ENCODE results near the gene PHYH. TPM values are rescaled to one million over a fixed set of nuclear protein-coding genes. Genes with fewer than 3 reads are reported as not detected.
"Not testable (repeated sequence)": the region's sequence is repeated elsewhere in the genome, so short reads cannot be mapped to it uniquely, and the experiment has no call there.

Gene PHYH
- polyA plus RNA-seq, 4 donors: 23.5 to 184 (median 70.4) TPM

- Histone ChIP-seq H3K9me3 (ENCODE audit: control insufficient read depth in 2 of 2, insufficient read depth in 1 of 2, low read depth in 1 of 2, low read length in 1 of 2) (no peaks in the 10 kb centered on the region), H3K4me3 (ENCODE audit: low read depth in 1 of 3, low read length in 3 of 3) (no peak overlapping the region), H3K27me3 (ENCODE audit: control insufficient read depth in 3 of 3, insufficient read depth in 3 of 3, low read length in 3 of 3) (no peaks in the 10 kb centered on the region), H3K27ac (ENCODE audit: low read depth in 1 of 3, low read length in 2 of 3) (peak overlapping the region in 1 of 3 donors; percentile 14), H3K36me3 (ENCODE audit: control insufficient read depth in 3 of 3, insufficient read depth in 2 of 3, low read depth in 1 of 3, low read length in 3 of 3) (peaks cover 0 to 34% (median 2%) of the 10 kb centered on the region in 3 donors), H3K4me1 (ENCODE audit: control insufficient read depth in 3 of 3, insufficient read depth in 2 of 3, low read depth in 1 of 3, low read length in 2 of 3) (peaks cover 0 to 10% (median 2%) of the 10 kb centered on the region in 3 donors)
- WGBS, 3 donors: 56 to 81% (median 70%) methylated on average over 9 of the region's 9 CpGs
- FAIRE-seq (no peak), DNase-seq (peak in 1 of 2 donors; percentile 20)
Measured at GRCh38 chr10:13340068-13340467, 40.2 kb upstream of the PHYH start.

- Histone ChIP-seq H3K9me3 (ENCODE audit: control insufficient read depth in 2 of 2, insufficient read depth in 1 of 2, low read depth in 1 of 2, low read length in 1 of 2) (no peaks in the 10 kb centered on the region), H3K4me3 (ENCODE audit: low read depth in 1 of 3, low read length in 3 of 3) (no peak overlapping the region), H3K36me3 (ENCODE audit: control insufficient read depth in 3 of 3, insufficient read depth in 2 of 3, low read depth in 1 of 3, low read length in 3 of 3) (peaks cover 0 to 44% (median 2%) of the 10 kb centered on the region in 3 donors), H3K27me3 (ENCODE audit: control insufficient read depth in 3 of 3, insufficient read depth in 3 of 3, low read length in 3 of 3) (no peaks in the 10 kb centered on the region), H3K27ac (ENCODE audit: low read depth in 1 of 3, low read length in 2 of 3) (peak overlapping the region; percentile 12 to 55 (median 43)), H3K4me1 (ENCODE audit: control insufficient read depth in 3 of 3, insufficient read depth in 2 of 3, low read depth in 1 of 3, low read length in 2 of 3) (peaks cover 0 to 10% (median 2%) of the 10 kb centered on the region in 3 donors)
- FAIRE-seq (no peak), DNase-seq (peak in 1 of 2 donors; percentile 10)
- 54 to 76% (median 75%) methylated on average over 10 of the region's 10 CpGs for WGBS, 3 donors
Measured at GRCh38 chr10:13338390-13339110, 38.7 kb upstream of the PHYH start.

- H3K27me3 ChIP-seq (ENCODE audit: control insufficient read depth in 3 of 3, insufficient read depth in 3 of 3, low read length in 3 of 3): no peaks in the 10 kb centered on the region
- H3K4me3 ChIP-seq (ENCODE audit: low read depth in 1 of 3, low read length in 3 of 3): no peak overlapping the region
- peaks cover 0 to 10% (median 2%) of the 10 kb centered on the region in 3 donors for H3K4me1 ChIP-seq (ENCODE audit: control insufficient read depth in 3 of 3, insufficient read depth in 2 of 3, low read depth in 1 of 3, low read length in 2 of 3)
- DNase-seq: peak; percentile 73 to 91
- H3K27ac ChIP-seq (ENCODE audit: low read depth in 1 of 3, low read length in 2 of 3): peak overlapping the region; percentile 18 to 55 (median 43)
- FAIRE-seq: no peak
- no peaks in the 10 kb centered on the region for H3K9me3 ChIP-seq (ENCODE audit: control insufficient read depth in 2 of 2, insufficient read depth in 1 of 2, low read depth in 1 of 2, low read length in 1 of 2)
- peaks cover 0 to 47% (median 2%) of the 10 kb centered on the region in 3 donors for H3K36me3 ChIP-seq (ENCODE audit: control insufficient read depth in 3 of 3, insufficient read depth in 2 of 3, low read depth in 1 of 3, low read length in 3 of 3)
- 18 to 57% (median 41%) methylated on average over 6 of the region's 6 CpGs for WGBS, 3 donors
Measured at GRCh38 chr10:13337827-13338196, 37.9 kb upstream of the PHYH start.

GRCh38 chr10:13337128-13337826, 37.4 kb upstream of the PHYH start:
- Histone ChIP-seq H3K4me1 (ENCODE audit: control insufficient read depth in 3 of 3, insufficient read depth in 2 of 3, low read depth in 1 of 3, low read length in 2 of 3) (peaks cover 0 to 10% (median 2%) of the 10 kb centered on the region in 3 donors), H3K27ac (ENCODE audit: low read depth in 1 of 3, low read length in 2 of 3) (peak overlapping the region; percentile 18 to 55 (median 43)), H3K9me3 (ENCODE audit: control insufficient read depth in 2 of 2, insufficient read depth in 1 of 2, low read depth in 1 of 2, low read length in 1 of 2) (no peaks in the 10 kb centered on the region), H3K27me3 (ENCODE audit: control insufficient read depth in 3 of 3, insufficient read depth in 3 of 3, low read length in 3 of 3) (no peaks in the 10 kb centered on the region), H3K4me3 (ENCODE audit: low read depth in 1 of 3, low read length in 3 of 3) (no peak overlapping the region), H3K36me3 (ENCODE audit: control insufficient read depth in 3 of 3, insufficient read depth in 2 of 3, low read depth in 1 of 3, low read length in 3 of 3) (peaks cover 0 to 49% (median 2%) of the 10 kb centered on the region in 3 donors)
- WGBS, 3 donors: 34 to 70% (median 51%) methylated on average over 4 of the region's 4 CpGs
- DNase-seq (no peak), FAIRE-seq (no peak)

GRCh38 chr10:13335881-13336280, 36.0 kb upstream of the PHYH start:
- 83 to 92% (median 87%) methylated on average over 9 of the region's 9 CpGs for WGBS, 3 donors
- no peaks in the 10 kb centered on the region for H3K27me3 ChIP-seq (ENCODE audit: control insufficient read depth in 3 of 3, insufficient read depth in 3 of 3, low read length in 3 of 3)
- no peak overlapping the region for H3K4me3 ChIP-seq (ENCODE audit: low read depth in 1 of 3, low read length in 3 of 3)
- no peak overlapping the region for H3K27ac ChIP-seq (ENCODE audit: low read depth in 1 of 3, low read length in 2 of 3)
- H3K36me3 ChIP-seq (ENCODE audit: control insufficient read depth in 3 of 3, insufficient read depth in 2 of 3, low read depth in 1 of 3, low read length in 3 of 3): peaks cover 6 to 50% (median 8%) of the 10 kb centered on the region in 3 donors
- DNase-seq (no peak), FAIRE-seq (no peak)
- peaks cover 0 to 10% (median 2%) of the 10 kb centered on the region in 3 donors for H3K4me1 ChIP-seq (ENCODE audit: control insufficient read depth in 3 of 3, insufficient read depth in 2 of 3, low read depth in 1 of 3, low read length in 2 of 3)
- no peaks in the 10 kb centered on the region for H3K9me3 ChIP-seq (ENCODE audit: control insufficient read depth in 2 of 2, insufficient read depth in 1 of 2, low read depth in 1 of 2, low read length in 1 of 2)

GRCh38 chr10:13334556-13334955, 34.7 kb upstream of the PHYH start:
- Histone ChIP-seq H3K9me3 (ENCODE audit: control insufficient read depth in 2 of 2, insufficient read depth in 1 of 2, low read depth in 1 of 2, low read length in 1 of 2) (no peaks in the 10 kb centered on the region), H3K27me3 (ENCODE audit: control insufficient read depth in 3 of 3, insufficient read depth in 3 of 3, low read length in 3 of 3) (no peaks in the 10 kb centered on the region), H3K4me1 (ENCODE audit: control insufficient read depth in 3 of 3, insufficient read depth in 2 of 3, low read depth in 1 of 3, low read length in 2 of 3) (peaks cover 0 to 10% (median 2%) of the 10 kb centered on the region in 3 donors), H3K27ac (ENCODE audit: low read depth in 1 of 3, low read length in 2 of 3) (no peak overlapping the region), H3K36me3 (ENCODE audit: control insufficient read depth in 3 of 3, insufficient read depth in 2 of 3, low read depth in 1 of 3, low read length in 3 of 3) (peaks cover 7 to 56% (median 11%) of the 10 kb centered on the region in 3 donors), H3K4me3 (ENCODE audit: low read depth in 1 of 3, low read length in 3 of 3) (no peak overlapping the region)
- WGBS, 3 donors: 97% methylated on average over 2 of the region's 2 CpGs
- no peak for FAIRE-seq
- no peak for DNase-seq

GRCh38 chr10:13331646-13332045, 31.8 kb upstream of the PHYH start:
- no peak overlapping the region for H3K27ac ChIP-seq (ENCODE audit: low read depth in 1 of 3, low read length in 2 of 3)
- no peak for FAIRE-seq
- no peaks in the 10 kb centered on the region for H3K4me1 ChIP-seq (ENCODE audit: control insufficient read depth in 3 of 3, insufficient read depth in 2 of 3, low read depth in 1 of 3, low read length in 2 of 3)
- peaks cover 12 to 64% (median 18%) of the 10 kb centered on the region in 3 donors for H3K36me3 ChIP-seq (ENCODE audit: control insufficient read depth in 3 of 3, insufficient read depth in 2 of 3, low read depth in 1 of 3, low read length in 3 of 3)
- H3K9me3 ChIP-seq (ENCODE audit: control insufficient read depth in 2 of 2, insufficient read depth in 1 of 2, low read depth in 1 of 2, low read length in 1 of 2): no peaks in the 10 kb centered on the region
- 90 to 97% (median 93%) methylated on average over 5 of the region's 5 CpGs for WGBS, 3 donors
- DNase-seq: no peak
- no peak overlapping the region for H3K4me3 ChIP-seq (ENCODE audit: low read depth in 1 of 3, low read length in 3 of 3)
- no peaks in the 10 kb centered on the region for H3K27me3 ChIP-seq (ENCODE audit: control insufficient read depth in 3 of 3, insufficient read depth in 3 of 3, low read length in 3 of 3)

- H3K9me3 ChIP-seq (ENCODE audit: control insufficient read depth in 2 of 2, insufficient read depth in 1 of 2, low read depth in 1 of 2, low read length in 1 of 2); H3K4me1 ChIP-seq (ENCODE audit: control insufficient read depth in 3 of 3, insufficient read depth in 2 of 3, low read depth in 1 of 3, low read length in 2 of 3); FAIRE-seq; H3K4me3 ChIP-seq (ENCODE audit: low read depth in 1 of 3, low read length in 3 of 3); DNase-seq; H3K27ac ChIP-seq (ENCODE audit: low read depth in 1 of 3, low read length in 2 of 3); H3K27me3 ChIP-seq (ENCODE audit: control insufficient read depth in 3 of 3, insufficient read depth in 3 of 3, low read length in 3 of 3): not testable (repeated sequence)
- peaks cover 12 to 66% (median 21%) of the 10 kb centered on the region in 3 donors for H3K36me3 ChIP-seq (ENCODE audit: control insufficient read depth in 3 of 3, insufficient read depth in 2 of 3, low read depth in 1 of 3, low read length in 3 of 3)
- WGBS, 3 donors: 97 to 98% (median 98%) methylated on average over 8 of the region's 8 CpGs
Measured at GRCh38 chr10:13330980-13331379, 31.1 kb upstream of the PHYH start.

All from small intestine (tissue), 7 donors.